CD4-positive, alpha-beta memory T cell (primary cell): ENCODE data around the gene SF3B1. TPM values are rescaled to one million over a fixed set of nuclear protein-coding genes. Genes with fewer than 3 reads are reported as not detected.
A peak's percentile ranks its signal among the peaks of the same experiment; 100 is the strongest.
"Not testable (repeated sequence)": the region's sequence is repeated elsewhere in the genome, so short reads cannot be mapped to it uniquely, and the experiment has no call there.

Experiments
- CTCF ChIA-PET: fragments of 350-600 bp; sonication (Branson Sonifier 250); formaldehyde crosslinking; loops from one replicate; lab custom pipeline; 2021; ENCODE audit warnings: inconsistent platforms; ENCODE audit not compliant: partially characterized antibody; lab: Charles Lee
- POLR2A ChIA-PET: fragments of 350-600 bp; sonication (Branson Sonifier 250); formaldehyde crosslinking; loops from one replicate; lab custom pipeline; 2021; ENCODE audit not compliant: partially characterized antibody; lab: Charles Lee
- DNase-seq, 5 donors: peaks; one replicate each; pipeline versions ENCODE4 v3.0.0 to v3.0.0-alpha.2; 2020 to 2022; ENCODE audit warnings: mixed read lengths in 1 of 5
- H3K27ac ChIP-seq: one replicate; pipeline ENCODE4 v1.7.0; 2013; ENCODE audit warnings: low read depth, low read length
- H3K27me3 ChIP-seq: 2 replicates; pipeline ENCODE4 v1.7.0; 2013; ENCODE audit warnings: mild to moderate bottlenecking, low read length, moderate library complexity; ENCODE audit not compliant: insufficient read depth
- H3K36me3 ChIP-seq: 2 replicates; pipeline ENCODE4 v1.7.0; 2013; ENCODE audit warnings: mild to moderate bottlenecking, low read length, moderate library complexity; ENCODE audit not compliant: insufficient read depth
- H3K4me1 ChIP-seq: 2 replicates; pipeline ENCODE4 v1.7.0; 2013; ENCODE audit warnings: mild to moderate bottlenecking, low read length, moderate library complexity; ENCODE audit not compliant: insufficient read depth
- H3K4me3 ChIP-seq, 2 donors: one replicate each; pipeline ENCODE4 v1.7.0; 2013; ENCODE audit warnings: low read length in 2 of 2, mild to moderate bottlenecking in 1 of 2
- H3K9me3 ChIP-seq, 2 donors: one replicate each; pipeline ENCODE4 v1.7.0; 2013; ENCODE audit warnings: low read length in 2 of 2, control low read depth in 1 of 2; ENCODE audit not compliant: control insufficient read depth in 1 of 2
- H3K27ac Mint-ChIP-seq, 7 donors: one replicate each; pipeline ENCODE4 v1.8.0; 2020 to 2021; ENCODE audit warnings: mixed read lengths in 7 of 7, mild to moderate bottlenecking in 6 of 7, inconsistent platforms in 3 of 7, moderate library complexity in 3 of 7
- H3K27me3 Mint-ChIP-seq, 2 donors: one replicate each; pipeline ENCODE4 v1.8.0; 2020 to 2021; ENCODE audit warnings: mixed read lengths in 2 of 2
- H3K36me3 Mint-ChIP-seq, 2 donors: one replicate each; pipeline ENCODE4 v1.8.0; 2020 to 2021; ENCODE audit warnings: mixed read lengths in 2 of 2, inconsistent platforms in 1 of 2, mild to moderate bottlenecking in 1 of 2
- H3K4me1 Mint-ChIP-seq, 4 donors: one replicate each; pipeline ENCODE4 v1.8.0; 2020 to 2021; ENCODE audit warnings: mixed read lengths in 4 of 4, mild to moderate bottlenecking in 1 of 4
- H3K4me3 Mint-ChIP-seq, 8 donors: one replicate each; pipeline ENCODE4 v1.8.0; 2020 to 2021; ENCODE audit warnings: mixed read lengths in 8 of 8, mild to moderate bottlenecking in 7 of 8, moderate library complexity in 6 of 8, inconsistent platforms in 3 of 8
- H3K9me3 Mint-ChIP-seq, 8 donors: one replicate each; pipeline ENCODE4 v1.8.0; 2020 to 2021; ENCODE audit warnings: mixed read lengths in 8 of 8, mild to moderate bottlenecking in 5 of 8, inconsistent platforms in 3 of 8, moderate library complexity in 1 of 8
- intact Hi-C: fragments of 100-400 bp; cut with micrococcal nuclease; formaldehyde crosslinking; loops from one replicate; pipeline ENCODE4 v1.15.1; 2023
- polyA plus RNA-seq, 2 donors: library from polyadenylated mRNA; unstranded; fragments of 300-500 nt; fragmentation: Illumina TruSeq; gene quantifications; one replicate each; pipeline ENCODE4 v1.2.3, GENCODE V29; 2021
- total RNA-seq, 2 experiments: library from RNA; stranded (reverse); gene quantifications; one replicate each; pipeline ENCODE4 v1.2.3, GENCODE V29; 2021

SF3B1 gene
- total and polyA plus RNA-seq, 4 experiments from 2014 or later, result 103 to 604 (median 378) TPM

DNA sequence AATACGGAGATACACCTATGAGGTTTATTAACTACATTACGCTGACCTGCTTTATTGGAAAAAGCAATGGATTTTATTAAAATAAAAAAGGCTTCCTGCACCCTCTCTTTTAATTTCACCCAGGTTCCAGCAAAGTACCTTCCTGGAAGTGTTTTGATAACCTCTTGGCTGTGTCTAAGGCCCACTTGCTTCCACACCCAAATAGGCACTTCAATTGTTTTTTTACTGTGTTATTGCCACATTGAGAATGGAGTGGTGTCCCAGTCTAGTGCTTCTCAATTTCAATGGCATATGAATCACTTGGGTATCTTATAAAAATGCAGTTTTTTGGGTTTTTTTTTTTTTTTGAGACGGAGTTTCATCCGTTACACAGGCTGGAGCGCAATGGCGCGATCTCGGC lies 47.6 kb downstream of the SF3B1 start:
- Mint-ChIP-seq H3K4me1 (peaks cover 12 to 17% (median 15%) of the 10 kb centered on the region in 4 donors), H3K36me3 (peaks cover 7 to 11% of the 10 kb centered on the region in 2 donors), H3K27me3 (no peaks in the 10 kb centered on the region), H3K27ac (peak overlapping the region in 1 of 7 donors; percentile 34), H3K9me3 (no peaks in the 10 kb centered on the region), H3K4me3 (no peak overlapping the region)
- intact Hi-C loops, result loop anchor here (10.0 kb wide), 1 partner anchor 388 kb away; no protein-coding TSS in a partner anchor
- Histone ChIP-seq H3K9me3 (no peaks in the 10 kb centered on the region), H3K36me3 (peaks cover 11% of the 10 kb centered on the region), H3K27ac (no peak overlapping the region), H3K4me3 (no peak overlapping the region), H3K27me3 (no peaks in the 10 kb centered on the region), H3K4me1 (peaks cover 6% of the 10 kb centered on the region)
- CTCF ChIA-PET, result interaction anchor here (2.2 kb wide), 1 partner anchor 274 kb away, joined by 7 read pairs; no protein-coding TSS in a partner anchor
- no peak for DNase-seq
- POLR2A ChIA-PET, result no interaction called here

DNA sequence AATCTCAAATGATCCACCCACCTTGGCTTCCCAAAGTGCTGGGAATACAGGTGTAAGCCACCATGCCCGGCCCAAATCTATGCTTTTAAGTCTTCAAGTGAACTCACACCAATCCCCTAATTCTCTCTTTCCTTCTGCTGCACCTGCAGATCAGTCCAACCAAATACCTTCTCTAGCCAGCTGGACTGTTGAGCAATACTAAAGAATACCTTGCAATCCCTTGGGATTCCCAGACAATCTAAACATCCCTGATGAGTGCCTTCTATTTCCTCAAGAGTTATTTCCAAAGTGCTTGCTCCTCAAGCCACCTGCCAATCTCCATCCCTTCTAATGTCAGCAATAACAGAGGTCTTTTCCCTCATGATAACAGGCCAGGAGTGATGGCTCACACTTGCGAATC lies 48.6 kb downstream of the SF3B1 start:
- Mint-ChIP-seq H3K4me3 (no peak overlapping the region), H3K9me3 (no peaks in the 10 kb centered on the region), H3K36me3 (peaks cover under 1 to 2% of the 10 kb centered on the region in 2 donors), H3K27me3 (no peaks in the 10 kb centered on the region), H3K4me1 (peaks cover 12 to 17% (median 15%) of the 10 kb centered on the region in 4 donors), H3K27ac (no peak overlapping the region)
- CTCF ChIA-PET, result interaction anchor here (1.1 to 2.2 kb wide), 3 partner anchors 74 to 273 kb away, joined by 3 to 10 read pairs (median 7); no protein-coding TSS in a partner anchor
- DNase-seq, result no peak
- Histone ChIP-seq H3K4me1 (peaks cover 6% of the 10 kb centered on the region), H3K9me3 (no peaks in the 10 kb centered on the region), H3K27ac (no peak overlapping the region), H3K4me3 (no peak overlapping the region), H3K36me3 (peaks cover 2% of the 10 kb centered on the region), H3K27me3 (no peaks in the 10 kb centered on the region)
- intact Hi-C loops, result loop anchor here (10.0 kb wide), 1 partner anchor 389 kb away; no protein-coding TSS in a partner anchor
- POLR2A ChIA-PET, result no interaction called here

DNA sequence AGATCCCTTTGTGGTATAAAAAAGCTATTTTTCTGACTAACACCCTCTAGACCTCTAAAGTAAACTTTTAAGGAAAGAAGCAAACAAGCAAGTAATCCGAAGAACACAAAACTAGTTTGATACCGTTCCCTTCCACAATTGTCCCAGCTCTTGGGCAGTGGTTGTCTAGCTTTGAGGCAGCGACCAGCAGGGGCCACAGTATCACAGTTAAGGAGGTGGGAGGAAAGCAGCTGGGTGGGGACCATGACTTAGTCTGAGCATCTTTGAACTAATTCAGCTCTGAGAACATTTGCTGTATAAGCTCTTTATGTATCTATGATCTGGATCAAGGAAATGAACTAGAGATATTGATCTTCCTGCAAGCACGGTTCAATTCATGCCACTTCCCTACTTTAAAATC lies 51.0 kb downstream of the SF3B1 start:
- no peaks in the 10 kb centered on the region for H3K9me3 ChIP-seq
- H3K27me3 Mint-ChIP-seq, result peaks cover 0 to 1% of the 10 kb centered on the region in 2 donors
- CTCF ChIA-PET, result interaction anchor here (1.0 to 2.6 kb wide), 3 partner anchors 270 to 372 kb away, joined by 3 to 19 read pairs (median 5); no protein-coding TSS in a partner anchor
- H3K27ac ChIP-seq, result no peak overlapping the region
- H3K4me3 Mint-ChIP-seq, result no peak overlapping the region
- POLR2A ChIA-PET, result no interaction called here
- intact Hi-C loops, result loop anchor here (10.0 kb wide), 1 partner anchor 391 kb away; no protein-coding TSS in a partner anchor
- H3K4me1 ChIP-seq, result peaks cover 6% of the 10 kb centered on the region
- no peaks in the 10 kb centered on the region for H3K36me3 ChIP-seq
- H3K36me3 Mint-ChIP-seq, result no peaks in the 10 kb centered on the region
- no peak overlapping the region for H3K27ac Mint-ChIP-seq
- no peaks in the 10 kb centered on the region for H3K9me3 Mint-ChIP-seq
- no peak overlapping the region for H3K4me3 ChIP-seq
- peaks cover 14 to 17% (median 16%) of the 10 kb centered on the region in 4 donors for H3K4me1 Mint-ChIP-seq
- H3K27me3 ChIP-seq, result no peaks in the 10 kb centered on the region
- no peak for DNase-seq

DNA sequence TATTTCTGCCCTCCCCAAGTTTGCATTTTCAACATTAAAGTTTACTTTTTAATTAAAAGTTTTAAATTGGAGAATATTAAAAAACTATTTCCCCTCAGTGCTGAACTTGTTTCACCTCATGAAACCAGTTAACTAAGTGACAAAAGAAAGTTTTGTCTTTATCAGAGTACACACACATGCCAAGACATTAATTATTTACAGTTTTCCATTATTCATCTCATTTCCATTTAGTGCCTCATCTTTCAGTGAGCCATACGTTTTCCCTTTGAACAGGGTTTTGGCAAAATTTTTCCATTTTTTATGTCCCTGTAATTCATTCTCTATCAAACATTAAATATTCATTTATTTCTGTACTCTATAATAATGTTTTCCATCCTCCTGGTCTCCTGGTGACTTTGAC lies 53.2 kb downstream of the SF3B1 start:
- Histone ChIP-seq H3K27me3 (no peaks in the 10 kb centered on the region), H3K27ac (no peak overlapping the region), H3K36me3 (no peaks in the 10 kb centered on the region), H3K4me3 (no peak overlapping the region), H3K9me3 (no peaks in the 10 kb centered on the region), H3K4me1 (peaks cover 12% of the 10 kb centered on the region)
- POLR2A ChIA-PET, result no interaction called here
- Mint-ChIP-seq H3K27ac (no peak overlapping the region), H3K27me3 (peaks cover 1 to 3% of the 10 kb centered on the region in 2 donors), H3K4me3 (no peak overlapping the region), H3K9me3 (no peaks in the 10 kb centered on the region), H3K4me1 (peaks cover 18 to 27% (median 21%) of the 10 kb centered on the region in 4 donors), H3K36me3 (no peaks in the 10 kb centered on the region)
- no peak for DNase-seq
- CTCF ChIA-PET, result interaction anchor here (2.6 kb wide), 1 partner anchor 268 kb away, joined by 19 read pairs; no protein-coding TSS in a partner anchor
- intact Hi-C loops, result loop anchor here (10.0 kb wide), 1 partner anchor 393 kb away; no protein-coding TSS in a partner anchor

DNA sequence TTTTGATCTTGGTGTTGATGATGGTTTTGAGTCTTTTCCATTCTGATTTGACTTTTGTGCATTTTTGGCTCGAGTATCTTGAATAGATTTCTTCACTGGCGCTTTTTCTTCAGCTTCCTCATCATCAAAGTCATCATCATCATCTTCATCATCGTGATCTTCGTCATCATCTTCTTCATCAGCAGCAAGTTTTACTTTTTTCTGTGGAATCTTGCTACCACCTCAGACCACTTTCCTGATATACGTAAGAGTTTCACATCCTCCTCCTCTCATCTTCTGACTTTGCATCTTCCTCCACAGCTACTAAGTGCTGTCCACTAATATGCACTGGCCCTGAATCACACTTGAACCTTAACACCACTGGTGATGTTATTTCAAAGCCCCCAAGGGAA lies 54.9 kb downstream of the SF3B1 start:
- DNase-seq, H3K36me3 ChIP-seq, H3K4me3 ChIP-seq, H3K9me3 ChIP-seq, H3K9me3 Mint-ChIP-seq, H3K4me3 Mint-ChIP-seq, H3K27me3 ChIP-seq, H3K36me3 Mint-ChIP-seq, H3K27ac ChIP-seq, H3K27ac Mint-ChIP-seq, POLR2A ChIA-PET, H3K27me3 Mint-ChIP-seq: not testable (repeated sequence)
- peaks cover 12% of the 10 kb centered on the region for H3K4me1 ChIP-seq
- peaks cover 16 to 24% (median 20%) of the 10 kb centered on the region in 4 donors for H3K4me1 Mint-ChIP-seq
- CTCF ChIA-PET, result interaction anchor here (0.9 to 1.4 kb wide), 3 partner anchors 158 to 629 kb away, joined by 3 to 14 read pairs (median 3); no protein-coding TSS in a partner anchor
- intact Hi-C loops, result loop anchor here (2.0 to 10.0 kb wide), 2 partner anchors 395 to 581 kb away; partner anchors contain the start of gene GTF3C3

DNA sequence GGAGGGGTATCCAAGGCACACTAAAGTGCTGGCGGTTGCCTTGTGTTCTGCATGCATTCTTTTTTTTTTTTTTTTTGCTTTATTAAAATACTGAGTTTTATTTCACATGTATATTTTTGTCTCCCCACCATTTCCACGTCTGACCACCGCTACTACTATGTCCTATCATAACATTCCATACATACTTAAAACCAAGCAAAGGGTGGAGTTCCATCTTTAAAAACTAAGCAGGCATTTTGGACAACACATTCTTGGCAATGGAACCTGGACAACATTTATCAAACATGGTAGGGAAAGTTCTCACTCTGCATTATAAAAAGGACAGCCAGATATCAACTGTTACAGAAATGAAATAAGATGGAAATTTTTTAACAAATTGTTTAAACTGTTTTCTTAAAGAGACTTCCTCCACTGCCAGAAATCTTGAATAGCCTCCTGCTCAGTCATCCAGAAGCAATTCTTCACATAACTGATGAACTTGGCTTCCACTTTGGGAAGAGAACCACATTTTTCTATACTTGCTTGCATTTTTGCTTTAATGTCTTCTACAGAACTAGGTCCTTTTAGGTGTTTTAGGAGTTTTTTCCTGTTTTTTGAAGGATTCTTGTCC lies 55.4 kb downstream of the SF3B1 start:
- H3K27ac Mint-ChIP-seq, H3K27me3 Mint-ChIP-seq, H3K9me3 Mint-ChIP-seq, POLR2A ChIA-PET, H3K27ac ChIP-seq, H3K9me3 ChIP-seq, H3K27me3 ChIP-seq, H3K36me3 ChIP-seq, H3K4me3 Mint-ChIP-seq, H3K36me3 Mint-ChIP-seq, DNase-seq, H3K4me3 ChIP-seq: not testable (repeated sequence)
- H3K4me1 Mint-ChIP-seq, result peaks cover 13 to 19% (median 16%) of the 10 kb centered on the region in 4 donors
- CTCF ChIA-PET, result interaction anchor here (0.9 to 1.8 kb wide), 8 partner anchors 68 to 629 kb away, joined by 3 to 14 read pairs (median 4); no protein-coding TSS in a partner anchor
- intact Hi-C loops, result loop anchor here (2.0 kb wide), 1 partner anchor 581 kb away; the partner anchor contains the start of gene GTF3C3
- peaks cover 12% of the 10 kb centered on the region for H3K4me1 ChIP-seq
